ELR (cell line): ENCODE results near the gene IMPA2.
"Not testable (repeated sequence)": the region's sequence is repeated elsewhere in the genome, so short reads cannot be mapped to it uniquely, and the experiment has no call there.

ENCODE experiments used
- DNase-seq: peaks from one replicate; pipeline ENCODE4 v3.0.0-alpha.2; 2015; ENCODE audit warnings: low read depth

The IMPA2 gene

GRCh38 chr18:11962597-11962996 lies 18.7 kb upstream of the IMPA2 start:
- no peak for DNase-seq

GRCh38 chr18:11963991-11964484 lies 17.3 kb upstream of the IMPA2 start:
- peak; percentile 46 for DNase-seq

GRCh38 chr18:11969904-11970835 lies 11.1 kb upstream of the IMPA2 start:
- no peak for DNase-seq

- not testable (repeated sequence) for DNase-seq
Observed at GRCh38 chr18:11970836-11971226, 10.5 kb upstream of the IMPA2 start.

GRCh38 chr18:11972371-11973174 lies 8.7 kb upstream of the IMPA2 start:
- DNase-seq, result no peak

- no peak for DNase-seq
Observed at GRCh38 chr18:11974741-11975325, 6.5 kb upstream of the IMPA2 start.

GRCh38 chr18:11975723-11976122 lies 5.6 kb upstream of the IMPA2 start:
- DNase-seq, result no peak

- peak; percentile 75 for DNase-seq
Observed at GRCh38 chr18:11976315-11977152, 4.8 kb upstream of the IMPA2 start.

- no peak for DNase-seq
Observed at GRCh38 chr18:11977153-11977466, 4.2 kb upstream of the IMPA2 start.

- DNase-seq, result no peak
Observed at GRCh38 chr18:11978956-11979355, 2.4 kb upstream of the IMPA2 start.

- no peak for DNase-seq
Observed at GRCh38 chr18:11980163-11980493, 1.2 kb upstream of the IMPA2 start.

- peak; percentile 73 for DNase-seq
Observed at GRCh38 chr18:11980494-11981191, 664 bp upstream of the IMPA2 start.

GRCh38 chr18:11981543-11982366 lies 448 bp downstream of the IMPA2 start:
- peak; percentile 42 for DNase-seq

GRCh38 chr18:11982981-11983380 lies 1.7 kb downstream of the IMPA2 start:
- DNase-seq, result no peak

- DNase-seq, result no peak
Observed at GRCh38 chr18:11983592-11983991, 2.3 kb downstream of the IMPA2 start.

- DNase-seq, result no peak
Observed at GRCh38 chr18:11984091-11984490, 2.8 kb downstream of the IMPA2 start.

- no peak for DNase-seq
Observed at GRCh38 chr18:11985586-11985985, 4.3 kb downstream of the IMPA2 start.

GRCh38 chr18:11986061-11986460 lies 4.8 kb downstream of the IMPA2 start:
- DNase-seq, result no peak

GRCh38 chr18:11987527-11987926 lies 6.2 kb downstream of the IMPA2 start:
- no peak for DNase-seq

GRCh38 chr18:11989174-11989573 lies 7.9 kb downstream of the IMPA2 start:
- DNase-seq, result no peak
